OCI-LY7 (cell line): ENCODE data around the gene RGL1. TPM values are rescaled to one million over a fixed set of nuclear protein-coding genes. Genes with fewer than 3 reads are reported as not detected.

Source experiments
- BruUV-seq: library from RNA; stranded (reverse); fragments of 400-500 nt; replicated peaks from 2 replicates; lab custom pipeline; 2021; lab: Mats Ljungman, UMichigan
- CTCF ChIA-PET: fragments of 300-600 bp; sonication (Branson Sonifier 250); formaldehyde crosslinking; loops from one replicate; lab custom pipeline; 2022; ENCODE audit warnings: antibody characterized with exemption; ENCODE audit not compliant: unreplicated experiment; lab: Charles Lee
- POLR2A ChIA-PET: fragments of 300-600 bp; sonication (Branson Sonifier 250); formaldehyde crosslinking; loops from one replicate; lab custom pipeline; 2022; ENCODE audit warnings: antibody characterized with exemption; lab: Charles Lee
- DNase-seq: peaks from one replicate; pipeline ENCODE4 v3.0.0-alpha.2; 2015; ENCODE audit warnings: low spot score
- H2AFZ ChIP-seq: fragments of 200-600 bp; sonication (generic), shearing (Covaris generic); 2 replicates; pipeline ENCODE4 v1.6.1; 2014; ENCODE audit warnings: mild to moderate bottlenecking, antibody characterized with exemption, low read length, moderate library complexity
- H3K27ac ChIP-seq: fragments of 200-600 bp; sonication (generic); 2 replicates; pipeline ENCODE4 v1.5.1; 2014; ENCODE audit warnings: mixed run types, low read depth, mild to moderate bottlenecking, moderate library complexity, low read length, inconsistent platforms; ENCODE audit not compliant: poor library complexity, severe bottlenecking
- H3K36me3 ChIP-seq: fragments of 200-600 bp; sonication (generic); 2 replicates; pipeline ENCODE4 v1.6.1; 2014; ENCODE audit warnings: mild to moderate bottlenecking, antibody characterized with exemption, low read length, moderate library complexity, mixed read lengths; ENCODE audit not compliant: insufficient read depth
- H3K4me1 ChIP-seq: fragments of 200-600 bp; sonication (generic); 2 replicates; pipeline ENCODE4 v1.5.1; 2014; ENCODE audit warnings: mild to moderate bottlenecking, low read length; ENCODE audit not compliant: insufficient read depth, poor library complexity, severe bottlenecking
- H3K4me2 ChIP-seq: fragments of 200-600 bp; sonication (generic); 2 replicates; pipeline ENCODE4 v1.6.1; 2014; ENCODE audit warnings: mild to moderate bottlenecking, low read length
- H3K4me3 ChIP-seq: fragments of 200-600 bp; sonication (generic); 2 replicates; pipeline ENCODE4 v1.5.1; 2014; ENCODE audit warnings: mild to moderate bottlenecking, low read depth, low read length; ENCODE audit not compliant: poor library complexity, severe bottlenecking
- H3K79me2 ChIP-seq: fragments of 200-600 bp; sonication (generic); 2 replicates; pipeline ENCODE4 v1.6.1; 2016; ENCODE audit warnings: low read depth, mild to moderate bottlenecking, low read length, moderate library complexity, mixed read lengths; ENCODE audit not compliant: insufficient read depth
- H3K9me2 ChIP-seq: fragments of 200-600 bp; sonication (generic); 2 replicates; pipeline ENCODE4 v1.6.1; 2016; ENCODE audit warnings: mild to moderate bottlenecking, low read length, mixed read lengths; ENCODE audit not compliant: insufficient read depth
- H3K9me3 ChIP-seq: fragments of 200-600 bp; sonication (generic); 2 replicates; pipeline ENCODE4 v1.6.1; 2014; ENCODE audit warnings: mild to moderate bottlenecking, mixed run types, low read length, mixed read lengths
- H4K20me1 ChIP-seq: fragments of 200-600 bp; sonication (generic); 2 replicates; pipeline ENCODE4 v1.6.1; 2014; ENCODE audit warnings: mild to moderate bottlenecking, antibody characterized with exemption, low read length, moderate library complexity, mixed read lengths; ENCODE audit not compliant: insufficient read depth
- EZH2phosphoT487 ChIP-seq: fragments of 200-600 bp; sonication (generic); IDR thresholded peaks from 2 replicates; pipeline ENCODE4 v1.6.1; 2018; ENCODE audit warnings: low read depth, borderline replicate concordance, mild to moderate bottlenecking, mixed run types, antibody characterized with exemption, low read length, moderate library complexity, mixed read lengths
- intact Hi-C: fragments of 100-400 bp; cut with micrococcal nuclease; formaldehyde crosslinking; loops from one replicate; pipeline ENCODE4 v1.10.0; 2022; ENCODE audit not compliant: unreplicated experiment
- total RNA-seq, 2 experiments: library from RNA; depleted of rRNA in 1 of 2; stranded (reverse); fragments of >200 nt in 1 of 2; shearing (Covaris generic) in 1 of 2; gene quantifications; 2 replicates each; pipeline ENCODE4 v1.2.3, GENCODE V29; 2014 to 2022
- TF ChIP-seq, protein P1 (sequence below): fragments of 200-600 bp; sonication (generic); conservative IDR thresholded peaks from 2 replicates; pipeline ENCODE4 v1.5.1; 2014; ENCODE audit warnings: mild to moderate bottlenecking, antibody characterized with exemption, low read length, moderate library complexity, mixed read lengths

The RGL1 gene
- total RNA-seq, 2 experiments from 2014 or later: 0.32 to 0.35 TPM

- Histone ChIP-seq H3K4me3 (no peak overlapping the region), H3K9me2 (no peaks in the 10 kb centered on the region), H3K27ac (no peak overlapping the region), H3K36me3 (no peaks in the 10 kb centered on the region), H2AFZ (no peak overlapping the region), H3K9me3 (no peaks in the 10 kb centered on the region), H3K4me1 (no peaks in the 10 kb centered on the region), H4K20me1 (no peaks in the 10 kb centered on the region), H3K79me2 (no peaks in the 10 kb centered on the region), H3K4me2 (no peak overlapping the region)
- no TSS peak for BruUV-seq
- ChIA-PET CTCF (no interaction called here), POLR2A (no interaction called here)
- DNase-seq: no peak
- no peak for TF ChIP-seq EZH2phosphoT487
- TF ChIP-seq, protein P1, sequence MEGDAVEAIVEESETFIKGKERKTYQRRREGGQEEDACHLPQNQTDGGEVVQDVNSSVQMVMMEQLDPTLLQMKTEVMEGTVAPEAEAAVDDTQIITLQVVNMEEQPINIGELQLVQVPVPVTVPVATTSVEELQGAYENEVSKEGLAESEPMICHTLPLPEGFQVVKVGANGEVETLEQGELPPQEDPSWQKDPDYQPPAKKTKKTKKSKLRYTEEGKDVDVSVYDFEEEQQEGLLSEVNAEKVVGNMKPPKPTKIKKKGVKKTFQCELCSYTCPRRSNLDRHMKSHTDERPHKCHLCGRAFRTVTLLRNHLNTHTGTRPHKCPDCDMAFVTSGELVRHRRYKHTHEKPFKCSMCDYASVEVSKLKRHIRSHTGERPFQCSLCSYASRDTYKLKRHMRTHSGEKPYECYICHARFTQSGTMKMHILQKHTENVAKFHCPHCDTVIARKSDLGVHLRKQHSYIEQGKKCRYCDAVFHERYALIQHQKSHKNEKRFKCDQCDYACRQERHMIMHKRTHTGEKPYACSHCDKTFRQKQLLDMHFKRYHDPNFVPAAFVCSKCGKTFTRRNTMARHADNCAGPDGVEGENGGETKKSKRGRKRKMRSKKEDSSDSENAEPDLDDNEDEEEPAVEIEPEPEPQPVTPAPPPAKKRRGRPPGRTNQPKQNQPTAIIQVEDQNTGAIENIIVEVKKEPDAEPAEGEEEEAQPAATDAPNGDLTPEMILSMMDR: no peak
- intact Hi-C loops: no loop called here
Observed at GRCh38 chr1:183936009-183936408, 131.1 kb downstream of the RGL1 start.

- intact Hi-C loops: no loop called here
Observed at GRCh38 chr1:183936791-183937190, 131.9 kb downstream of the RGL1 start.

DNA sequence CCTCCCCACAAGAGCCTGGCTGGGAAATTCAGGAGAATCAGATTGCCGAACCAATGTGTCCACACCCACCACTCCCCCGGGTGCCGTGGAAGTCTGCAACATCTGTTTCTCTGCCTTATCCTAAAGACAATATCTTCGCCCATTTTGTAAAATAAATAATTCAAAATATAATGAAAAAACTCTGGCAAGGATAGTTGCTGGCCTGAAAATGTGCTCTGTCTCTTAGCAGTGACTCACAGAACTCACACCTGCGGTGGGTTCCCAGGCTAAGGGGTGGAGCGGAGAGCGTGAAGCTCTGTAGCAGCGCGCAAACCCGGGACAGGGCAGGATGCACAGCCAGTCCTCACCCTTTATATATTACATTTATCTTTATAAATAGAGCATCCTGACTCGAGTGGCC lies 132.7 kb downstream of the RGL1 start:
- no TSS peak for BruUV-seq
- TF ChIP-seq, protein P1: no peak
- no peak for TF ChIP-seq EZH2phosphoT487
- no peak for DNase-seq
- Histone ChIP-seq H2AFZ (no peak overlapping the region), H4K20me1 (no peaks in the 10 kb centered on the region), H3K4me1 (no peaks in the 10 kb centered on the region), H3K27ac (no peak overlapping the region), H3K9me3 (no peaks in the 10 kb centered on the region), H3K79me2 (no peaks in the 10 kb centered on the region), H3K9me2 (no peaks in the 10 kb centered on the region), H3K4me3 (no peak overlapping the region), H3K4me2 (no peak overlapping the region), H3K36me3 (no peaks in the 10 kb centered on the region)
- intact Hi-C loops: no loop called here
- POLR2A ChIA-PET: no interaction called here
- CTCF ChIA-PET: no interaction called here

More at GRCh38 chr1:183936791-183937190, 131.9 kb downstream of the RGL1 start:
- no peaks in the 10 kb centered on the region for H4K20me1 ChIP-seq
- no peaks in the 10 kb centered on the region for H3K4me1 ChIP-seq
- H3K27ac ChIP-seq: no peak overlapping the region
- DNase-seq: no peak
- H3K36me3 ChIP-seq: no peaks in the 10 kb centered on the region
- ChIA-PET CTCF (no interaction called here), POLR2A (no interaction called here)
- no TSS peak for BruUV-seq
- TF ChIP-seq, protein P1: no peak
- no peak for TF ChIP-seq EZH2phosphoT487
- no peaks in the 10 kb centered on the region for H3K79me2 ChIP-seq
- no peak overlapping the region for H3K4me3 ChIP-seq
- no peak overlapping the region for H3K4me2 ChIP-seq
- no peak overlapping the region for H2AFZ ChIP-seq
- no peaks in the 10 kb centered on the region for H3K9me2 ChIP-seq
- H3K9me3 ChIP-seq: no peaks in the 10 kb centered on the region
